Measurements from ENCODE around the gene KRTAP10-1. TPM values are rescaled to one million over a fixed set of nuclear protein-coding genes. Genes with fewer than 3 reads are reported as not detected.
"Not testable (repeated sequence)": the region's sequence is repeated elsewhere in the genome, so short reads cannot be mapped to it uniquely, and the experiment has no call there.

KRTAP10-1 gene
- polyA plus RNA-seq, 1 donor (not counting 4 experiments of a cell fraction or from before 2014, with no cell fraction given), result not detected

- H3K79me2 ChIP-seq (ENCODE audit: control insufficient read depth, insufficient read depth, low read length), result no peaks in the 10 kb centered on the region
- H3K9ac ChIP-seq (ENCODE audit: control insufficient read depth, extremely low read depth, insufficient read depth, low read length), result no peak overlapping the region
- H3K36me3 ChIP-seq (ENCODE audit: control insufficient read depth in 2 of 2, extremely low read depth in 1 of 2, insufficient read depth in 2 of 2, low read length in 2 of 2), result no peaks in the 10 kb centered on the region
- no peaks in the 10 kb centered on the region for H3K27me3 ChIP-seq (ENCODE audit: control insufficient read depth, extremely low read depth, insufficient read depth, low read length)
- no peaks in the 10 kb centered on the region for H3K9me3 ChIP-seq (ENCODE audit: control insufficient read depth, low read depth, low read length)
- dilution Hi-C loops (cut with MboI; ENCODE audit: extremely low pct_ligation_motif_present, low sequenced_read_pairs), result no loop called here
- H4K20me1 ChIP-seq (ENCODE audit: control insufficient read depth, extremely low read depth, insufficient read depth, low read length), result no peaks in the 10 kb centered on the region
- H3K4me1 ChIP-seq (ENCODE audit: control insufficient read depth, extremely low read depth, insufficient read depth, low read length), result no peaks in the 10 kb centered on the region
- H3K4me3 ChIP-seq (ENCODE audit: control insufficient read depth in 2 of 3, extremely low read depth in 1 of 3, insufficient read depth in 2 of 3, low read depth in 1 of 3, low read length in 3 of 3), result no peak overlapping the region
- no peak overlapping the region for H3K4me2 ChIP-seq (ENCODE audit: control insufficient read depth, extremely low read depth, insufficient read depth, low read depth, low read length)
- no peak for TF ChIP-seq EZH2 (IDR thresholded peaks at IDR 0.05; ENCODE audit: low read length)
- TF ChIP-seq, protein P1, sequence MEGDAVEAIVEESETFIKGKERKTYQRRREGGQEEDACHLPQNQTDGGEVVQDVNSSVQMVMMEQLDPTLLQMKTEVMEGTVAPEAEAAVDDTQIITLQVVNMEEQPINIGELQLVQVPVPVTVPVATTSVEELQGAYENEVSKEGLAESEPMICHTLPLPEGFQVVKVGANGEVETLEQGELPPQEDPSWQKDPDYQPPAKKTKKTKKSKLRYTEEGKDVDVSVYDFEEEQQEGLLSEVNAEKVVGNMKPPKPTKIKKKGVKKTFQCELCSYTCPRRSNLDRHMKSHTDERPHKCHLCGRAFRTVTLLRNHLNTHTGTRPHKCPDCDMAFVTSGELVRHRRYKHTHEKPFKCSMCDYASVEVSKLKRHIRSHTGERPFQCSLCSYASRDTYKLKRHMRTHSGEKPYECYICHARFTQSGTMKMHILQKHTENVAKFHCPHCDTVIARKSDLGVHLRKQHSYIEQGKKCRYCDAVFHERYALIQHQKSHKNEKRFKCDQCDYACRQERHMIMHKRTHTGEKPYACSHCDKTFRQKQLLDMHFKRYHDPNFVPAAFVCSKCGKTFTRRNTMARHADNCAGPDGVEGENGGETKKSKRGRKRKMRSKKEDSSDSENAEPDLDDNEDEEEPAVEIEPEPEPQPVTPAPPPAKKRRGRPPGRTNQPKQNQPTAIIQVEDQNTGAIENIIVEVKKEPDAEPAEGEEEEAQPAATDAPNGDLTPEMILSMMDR (optimal IDR thresholded peaks at IDR 0.05 in 1 of 3, IDR thresholded peaks at IDR 0.05 in 1 of 3, conservative IDR thresholded peaks at IDR 0.05 in 1 of 3; ENCODE audit: extremely low read depth in 1 of 3, insufficient read depth in 2 of 3, low read length in 3 of 3), result peak in 2 of 3 experiments; percentile 1 to 54
- H3K9me1 ChIP-seq (ENCODE audit: control insufficient read depth, extremely low read depth, insufficient read depth, low read length), result no peaks in the 10 kb centered on the region
- no peak overlapping the region for H2AFZ ChIP-seq (ENCODE audit: control insufficient read depth, low read length)
- no peak for DNase-seq (ENCODE audit: low read depth, low spot score)
- no peak overlapping the region for H3K27ac ChIP-seq (ENCODE audit: control insufficient read depth, insufficient read depth, low read length)
- FAIRE-seq, result no peak
These were observed 34.7 kb upstream of the KRTAP10-1 start for GRCh38 chr21:44574457-44575306.

GRCh38 chr21:44573630-44574456 lies 33.8 kb upstream of the KRTAP10-1 start, which contains the start of gene KRTAP10-4:
TSS of gene KRTAP10-4 (plus strand) at chr21:44573729. CDS start at chr21:44573759, 30 bp downstream.
- H3K27me3 ChIP-seq (ENCODE audit: control insufficient read depth, extremely low read depth, insufficient read depth, low read length); H3K79me2 ChIP-seq (ENCODE audit: control insufficient read depth, insufficient read depth, low read length); FAIRE-seq; H3K9ac ChIP-seq (ENCODE audit: control insufficient read depth, extremely low read depth, insufficient read depth, low read length); dilution Hi-C loops (cut with MboI; ENCODE audit: extremely low pct_ligation_motif_present, low sequenced_read_pairs); H3K9me3 ChIP-seq (ENCODE audit: control insufficient read depth, low read depth, low read length); H3K4me1 ChIP-seq (ENCODE audit: control insufficient read depth, extremely low read depth, insufficient read depth, low read length); H3K4me2 ChIP-seq (ENCODE audit: control insufficient read depth, extremely low read depth, insufficient read depth, low read depth, low read length); H2AFZ ChIP-seq (ENCODE audit: control insufficient read depth, low read length); DNase-seq (ENCODE audit: low read depth, low spot score); H4K20me1 ChIP-seq (ENCODE audit: control insufficient read depth, extremely low read depth, insufficient read depth, low read length); H3K4me3 ChIP-seq (ENCODE audit: control insufficient read depth in 2 of 3, extremely low read depth in 1 of 3, insufficient read depth in 2 of 3, low read depth in 1 of 3, low read length in 3 of 3); H3K36me3 ChIP-seq (ENCODE audit: control insufficient read depth in 2 of 2, extremely low read depth in 1 of 2, insufficient read depth in 2 of 2, low read length in 2 of 2); H3K9me1 ChIP-seq (ENCODE audit: control insufficient read depth, extremely low read depth, insufficient read depth, low read length); H3K27ac ChIP-seq (ENCODE audit: control insufficient read depth, insufficient read depth, low read length): not testable (repeated sequence)
